K562 (cell line): ENCODE measurements around the gene TUBA1A. TPM values are rescaled to one million over a fixed set of nuclear protein-coding genes. Genes with fewer than 3 reads are reported as not detected.

Experiments used
- ARNT ChIP-seq, 2 experiments: fragments of 450-650 bp; IDR thresholded peaks; 2 replicates each; pipeline ENCODE4 v1.6.1; 2016; ENCODE audit warnings: mild to moderate bottlenecking in 1 of 2
- ATF6 ChIP-seq: sonication (generic); formaldehyde crosslinking; IDR thresholded peaks from 2 replicates; pipeline ENCODE4 v1.4.0; 2020; ENCODE audit warnings: mild to moderate bottlenecking, missing genetic modification reagents
- BRF2 ChIP-seq: IDR thresholded peaks from 3 replicates; pipeline ENCODE4 v1.6.1; 2011; ENCODE audit warnings: borderline replicate concordance, mild to moderate bottlenecking; ENCODE audit not compliant: insufficient read length, insufficient read depth
- CCAR2 ChIP-seq: fragments of 200-400 bp; formaldehyde crosslinking; IDR thresholded peaks from 2 replicates; pipeline ENCODE4 v1.6.1; 2017; ENCODE audit warnings: mild to moderate bottlenecking, low read depth, low read length
- ERF ChIP-seq: fragments of 450-650 bp; formaldehyde crosslinking; IDR thresholded peaks from 2 replicates; pipeline ENCODE4 v1.4.0; 2020; ENCODE audit warnings: mild to moderate bottlenecking, mixed read lengths
- FOS ChIP-seq: IDR thresholded peaks from 3 replicates; pipeline ENCODE4 v1.6.1; 2011; ENCODE audit not compliant: insufficient read length; ENCODE audit errors: extremely low read depth
- LCOR ChIP-seq: sonication (generic); formaldehyde crosslinking; IDR thresholded peaks from 2 replicates; pipeline ENCODE4 v1.8.0; 2022; ENCODE audit warnings: mild to moderate bottlenecking, missing genetic modification reagents
- OTX1 ChIP-seq: fragments of 450-650 bp; formaldehyde crosslinking; IDR thresholded peaks from 2 replicates; pipeline ENCODE4 v1.4.0; 2022; ENCODE audit warnings: mild to moderate bottlenecking
- PHB2 ChIP-seq: fragments of 450-650 bp; IDR thresholded peaks from 2 replicates; pipeline ENCODE4 v1.6.1; 2017; ENCODE audit warnings: low read depth
- SRSF3 ChIP-seq: fragments of 200-400 bp; formaldehyde crosslinking; IDR thresholded peaks from 2 replicates; pipeline ENCODE4 v1.6.1; 2016; ENCODE audit warnings: mild to moderate bottlenecking, low read length, moderate library complexity; ENCODE audit not compliant: insufficient read depth
- STAG1 ChIP-seq: sonication (generic); formaldehyde crosslinking; IDR thresholded peaks from 2 replicates; pipeline ENCODE4 v1.5.0; 2020; ENCODE audit warnings: missing genetic modification reagents, borderline replicate concordance
- TAL1 ChIP-seq: fragments of 450-650 bp; IDR thresholded peaks from 2 replicates; pipeline ENCODE4 v1.6.1; 2016; ENCODE audit warnings: mild to moderate bottlenecking
- TCF7 ChIP-seq: sonication (generic); IDR thresholded peaks from 2 replicates; pipeline ENCODE4 v1.6.1; 2016; ENCODE audit warnings: antibody characterized with exemption, borderline replicate concordance
- TSHZ1 ChIP-seq: fragments of 250-450 bp; sonication (Bioruptor Pico); IDR thresholded peaks from 2 replicates; pipeline ENCODE4 v1.4.0; 2020; ENCODE audit warnings: mild to moderate bottlenecking, moderate library complexity
- USF1 ChIP-seq: sonication (generic); formaldehyde crosslinking; IDR thresholded peaks from 2 replicates; pipeline ENCODE4 v1.9.0; 2022; ENCODE audit warnings: mild to moderate bottlenecking, missing genetic modification reagents
- ZFP30 ChIP-seq: fragments of 250-450 bp; sonication (Bioruptor Pico); IDR thresholded peaks from 2 replicates; pipeline ENCODE4 v1.8.0; 2022; ENCODE audit warnings: moderate library complexity, mild to moderate bottlenecking, inconsistent platforms, borderline replicate concordance
- ZNF311 ChIP-seq: fragments of 250-450 bp; sonication (Bioruptor Pico); IDR thresholded peaks from 2 replicates; pipeline ENCODE4 v1.4.0; 2020; ENCODE audit warnings: mild to moderate bottlenecking, moderate library complexity
- ZNF436 ChIP-seq: fragments of 250-450, 450-650 bp; sonication (Bioruptor Pico); formaldehyde crosslinking; IDR thresholded peaks from 2 replicates; pipeline ENCODE4 v1.7.0; 2020; ENCODE audit warnings: mild to moderate bottlenecking
- ZNF445 ChIP-seq: fragments of 250-450 bp; sonication (Bioruptor Pico); IDR thresholded peaks from 2 replicates; pipeline ENCODE4 v1.4.0; 2020; ENCODE audit warnings: low read depth, mild to moderate bottlenecking, moderate library complexity
- ZNF57 ChIP-seq: fragments of 450-650 bp; formaldehyde crosslinking; IDR thresholded peaks from 2 replicates; pipeline ENCODE4 v1.4.0; 2020; ENCODE audit warnings: mild to moderate bottlenecking, moderate library complexity
- polyA plus RNA-seq, 8 experiments: library from polyadenylated mRNA; depleted of rRNA in 4 of 8; stranded (reverse) in 5 of 8; unstranded in 3 of 8; fragments of >200 nt; fragmentation: Nextera tagmentation in 2 of 8; fragmentation: Illumina TruSeq in 1 of 8; extraction: Ambion mirVana in 2 of 8; extraction: Trizol in 1 of 8; gene quantifications; 2 replicates each; pipeline versions ENCODE4 v1.2.1 to v1.2.3, GENCODE V29; 2011 to 2014; ENCODE audit warnings: inconsistent platforms in 1 of 8, missing spikeins in 1 of 8
- total RNA-seq, 7 experiments: library from RNA; depleted of rRNA in 6 of 7; stranded (reverse); fragments of >200 nt in 6 of 7; fragmentation: Illumina TruSeq in 2 of 7; extraction: Trizol in 2 of 7; gene quantifications; 2 replicates each; pipeline versions ENCODE4 v1.2.1 to v1.2.3, GENCODE V29; 2011 to 2021; ENCODE audit warnings: low replicate concordance in 1 of 7

Gene TUBA1A
- total and polyA plus RNA-seq, 9 of the 15 experiments (the other 6 are each of a cell fraction or from before 2014, with no cell fraction given) = 7.4 to 45.1 (median 11.9) TPM

- TF ChIP-seq STAG1 (CRISPR knock-in tag) = no peak
- TF ChIP-seq USF1 = 0 out of 2 replicates have a peak, but pooled peaks have one; percentile 31
- no peak for TF ChIP-seq ZNF445 (CRISPR knock-in tag)
- no peak for TF ChIP-seq TCF7
- peak in 1 of 2 experiments; percentile 21; a peak in 1 of 4 replicates for TF ChIP-seq ARNT (IDR thresholded peaks at IDR 0.05)
- TF ChIP-seq TAL1 = peak; percentile 39; the same call in 1 of the 2 replicates
- TF ChIP-seq LCOR = no peak
- TF ChIP-seq ZNF436 (CRISPR knock-in tag) = no peak
- TF ChIP-seq SRSF3 = no peak
- TF ChIP-seq ATF6 = no peak
- no peak for TF ChIP-seq ZFP30
- TF ChIP-seq PHB2 = no peak
- TF ChIP-seq ZNF311 = no peak
- no peak for TF ChIP-seq ERF (CRISPR knock-in tag)
- no peak for TF ChIP-seq BRF2
- no peak for TF ChIP-seq OTX1
- TF ChIP-seq CCAR2 = no peak
- TF ChIP-seq ZNF57 (CRISPR knock-in tag) = no peak
- no peak for TF ChIP-seq TSHZ1
- no peak for TF ChIP-seq FOS
These were observed 28.5 kb downstream of the TUBA1A start (continued) for GRCh38 chr12:49160399-49160798.
